NCI-H1105 treated with DMSO at 0.1 percent for 48 hours (cell line): ENCODE data around the gene FAM177B.

ENCODE experiments used
- DNase-seq: peaks from one replicate; lab custom pipeline; 2025; lab: John Stamatoyannopoulos, UW

Gene FAM177B

DNA sequence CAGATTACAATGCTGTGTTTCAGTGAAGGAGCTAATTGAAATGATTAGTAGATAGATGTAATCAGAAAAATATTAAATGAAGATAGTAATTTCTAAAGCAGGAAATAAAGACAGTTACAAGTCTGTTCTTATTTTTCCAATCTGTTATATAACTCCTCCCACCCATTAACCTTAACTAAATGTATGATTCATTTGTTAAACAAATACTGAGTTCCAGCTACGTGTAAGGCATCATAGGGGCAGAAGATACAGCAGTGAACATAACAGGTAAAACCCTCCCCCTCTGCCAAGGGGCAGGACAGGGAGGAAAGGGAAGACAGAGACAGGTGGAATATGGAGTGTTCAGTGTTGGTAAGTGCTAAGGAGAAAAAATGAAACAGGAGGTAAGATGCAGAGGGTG lies at the start of gene FAM177B:
TSS of gene FAM177B (plus strand) at position 231 of the 400 bp plus-strand sequence. CDS start 9,344 bp downstream, outside the sequence.
- no peak for DNase-seq

DNA sequence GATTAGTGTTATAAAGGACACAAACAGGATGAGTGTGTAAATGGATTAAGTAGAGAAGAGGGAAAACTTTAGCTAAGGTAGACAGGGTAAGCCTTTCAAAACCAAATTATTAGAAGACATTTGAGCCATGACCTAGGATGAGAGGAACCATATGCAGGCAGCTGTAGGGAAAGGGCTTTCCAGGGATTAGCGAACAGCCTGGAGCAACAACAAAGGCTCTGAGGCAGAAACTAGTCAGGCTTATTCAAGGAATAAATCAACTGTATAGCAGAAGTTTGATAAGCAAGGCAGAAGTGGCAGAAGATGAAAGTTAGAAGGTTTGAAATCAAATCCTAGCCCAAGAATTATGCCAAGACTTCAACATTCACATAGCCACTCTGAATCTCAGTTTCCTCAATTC lies 46.0 kb upstream of the FAM177B start:
- no peak for DNase-seq

DNA sequence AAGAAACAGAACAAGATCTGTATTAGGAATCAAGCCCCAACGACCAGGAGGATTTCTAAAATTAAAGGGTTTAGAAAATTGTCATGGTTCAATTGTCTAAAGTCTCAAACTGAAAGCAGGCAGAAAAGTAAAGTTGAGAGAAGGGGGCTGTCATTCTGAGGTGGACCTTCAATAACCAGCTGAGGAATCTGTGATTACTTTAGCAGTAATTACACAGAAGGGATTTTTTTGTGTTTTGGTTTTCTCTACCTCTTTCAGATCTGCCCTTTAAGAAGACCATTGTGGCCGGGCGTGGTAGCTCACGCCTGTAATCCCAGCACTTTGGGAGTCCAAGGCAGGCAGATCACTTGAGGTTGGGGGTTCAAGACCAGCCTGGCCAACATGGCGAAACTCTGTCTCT lies 42.1 kb upstream of the FAM177B start:
- DNase-seq, result no peak

DNA sequence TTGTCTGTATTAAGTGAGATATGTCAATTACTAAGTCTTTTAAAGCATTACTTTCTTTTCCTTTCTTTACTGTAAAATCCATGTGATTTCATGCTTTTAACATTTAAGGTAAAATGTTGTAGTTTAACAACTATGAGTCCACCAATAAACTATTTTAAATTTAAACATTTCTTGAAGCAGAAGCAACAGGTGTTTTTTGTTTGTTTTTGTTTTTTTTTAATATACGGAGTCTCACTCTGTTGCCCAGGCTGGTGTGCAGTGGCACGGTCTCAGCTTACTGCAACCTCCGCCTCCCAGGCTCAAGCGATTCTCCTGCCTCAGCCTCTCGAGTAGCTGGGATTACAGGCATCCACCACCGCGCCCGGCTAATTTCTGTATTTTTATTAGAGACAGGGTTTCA lies 40.3 kb upstream of the FAM177B start:
- no peak for DNase-seq

DNA sequence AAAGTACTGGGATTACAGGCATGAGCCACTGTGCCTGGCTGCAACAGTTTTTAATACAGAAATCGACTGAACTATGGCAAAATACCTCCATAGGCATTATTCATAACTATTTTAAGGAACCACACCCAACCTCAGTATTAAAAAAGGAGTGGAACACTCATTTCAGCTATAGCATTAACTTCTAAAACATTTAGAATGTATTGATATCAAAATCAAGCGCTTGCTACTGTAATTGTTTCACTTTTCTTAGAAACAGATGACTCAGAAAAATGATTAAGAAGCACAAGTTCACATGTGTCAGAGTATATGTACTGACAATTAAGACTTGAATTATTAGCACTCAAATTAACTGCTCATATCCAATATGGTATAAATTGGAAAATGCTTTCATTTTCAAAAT lies 39.8 kb upstream of the FAM177B start:
- DNase-seq, result no peak

DNA sequence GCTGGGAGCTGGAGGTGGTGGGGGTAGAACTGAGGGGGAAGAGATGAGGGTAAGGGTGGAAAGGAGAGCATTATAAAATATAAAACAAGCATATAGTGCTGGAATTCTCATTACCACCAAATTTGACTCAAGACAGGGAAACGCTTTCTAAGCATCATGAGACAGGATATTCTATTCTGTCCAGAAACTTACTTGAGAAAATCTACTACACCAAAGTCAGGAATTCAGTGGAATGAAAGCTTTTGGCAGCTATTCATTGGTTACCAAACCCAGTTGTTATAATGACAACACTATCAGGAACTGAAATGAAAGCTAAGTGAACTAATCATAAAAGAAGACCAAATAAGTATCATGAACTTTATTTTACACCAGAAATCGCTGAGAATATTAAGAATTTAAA lies 39.2 kb upstream of the FAM177B start:
- DNase-seq, result no peak

DNA sequence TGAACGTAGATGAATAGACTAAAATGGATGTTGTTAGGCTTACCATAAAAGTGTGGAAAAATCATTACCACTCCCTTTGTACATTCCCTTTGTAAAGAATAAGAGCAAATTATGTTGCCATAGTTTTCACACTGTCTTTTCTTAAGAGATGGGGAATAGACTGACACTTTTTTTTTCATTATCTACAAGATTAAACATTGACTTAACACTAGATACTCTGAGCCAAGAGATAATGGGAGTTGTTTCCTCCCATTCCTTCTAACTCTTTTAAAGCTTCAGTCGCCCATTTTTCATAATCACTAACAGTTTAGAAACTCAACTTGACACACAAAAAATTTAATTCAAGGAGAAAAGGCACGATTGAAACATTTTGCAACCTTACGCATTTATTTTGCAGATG lies 34.8 kb upstream of the FAM177B start:
- DNase-seq, result no peak

DNA sequence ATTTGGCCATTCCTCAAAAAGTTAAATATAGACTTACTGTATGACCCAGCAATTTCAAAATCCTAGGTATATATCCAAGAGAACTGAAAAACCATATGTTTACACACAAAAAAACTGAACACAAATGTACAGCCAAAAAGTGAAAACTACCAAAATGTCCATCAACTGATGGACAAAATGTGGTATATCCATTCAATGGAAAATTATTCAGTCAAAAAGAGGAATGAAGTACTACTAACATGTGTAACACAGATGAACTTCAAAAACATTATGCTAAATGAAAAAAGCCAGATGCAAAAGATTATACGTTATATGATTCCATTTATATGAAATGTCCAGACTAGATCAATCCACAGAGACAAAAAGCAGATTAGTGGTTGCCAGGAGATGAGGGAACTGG lies 32.7 kb upstream of the FAM177B start:
- DNase-seq, result no peak

DNA sequence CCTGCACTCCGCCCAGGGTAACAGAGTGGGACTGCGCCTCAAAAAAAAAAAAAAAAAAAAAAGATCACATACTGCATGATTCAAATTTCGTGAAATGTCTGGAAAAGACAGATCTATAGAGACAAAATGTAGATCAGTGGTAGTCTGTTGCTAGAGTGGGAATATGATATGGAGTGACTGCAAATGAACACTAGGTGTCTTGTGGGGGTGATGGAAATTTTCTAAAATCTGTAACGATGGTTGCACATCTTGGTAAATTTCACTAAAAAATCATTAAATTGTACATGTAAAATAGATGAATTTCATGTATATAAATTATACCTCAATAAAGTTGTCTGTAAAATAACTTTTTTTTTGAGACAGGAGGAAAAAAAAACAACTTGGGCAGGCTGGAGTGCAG lies 30.2 kb upstream of the FAM177B start:
- no peak for DNase-seq

DNA sequence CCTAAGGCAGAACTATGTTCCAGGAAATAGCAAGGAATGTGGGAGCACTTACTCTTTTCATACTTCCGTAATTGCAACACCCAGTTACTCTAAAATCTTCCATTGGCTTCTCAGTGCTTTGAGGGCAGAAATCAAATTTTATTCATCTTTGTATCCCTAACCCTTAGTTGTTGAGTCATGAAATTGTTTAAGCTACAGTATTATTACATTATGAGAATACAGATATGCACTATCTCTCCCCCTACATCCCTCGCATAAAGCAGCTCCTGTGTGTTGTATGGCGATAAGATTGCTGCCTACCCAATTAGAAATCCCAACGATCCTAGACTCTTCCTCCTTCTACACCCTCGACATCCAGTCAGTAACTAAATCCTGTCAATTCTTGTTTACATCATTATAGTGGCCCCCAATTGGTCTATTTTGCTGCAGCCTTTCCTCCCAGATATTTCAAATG lies 27.3 kb upstream of the FAM177B start:
- no peak for DNase-seq

DNA sequence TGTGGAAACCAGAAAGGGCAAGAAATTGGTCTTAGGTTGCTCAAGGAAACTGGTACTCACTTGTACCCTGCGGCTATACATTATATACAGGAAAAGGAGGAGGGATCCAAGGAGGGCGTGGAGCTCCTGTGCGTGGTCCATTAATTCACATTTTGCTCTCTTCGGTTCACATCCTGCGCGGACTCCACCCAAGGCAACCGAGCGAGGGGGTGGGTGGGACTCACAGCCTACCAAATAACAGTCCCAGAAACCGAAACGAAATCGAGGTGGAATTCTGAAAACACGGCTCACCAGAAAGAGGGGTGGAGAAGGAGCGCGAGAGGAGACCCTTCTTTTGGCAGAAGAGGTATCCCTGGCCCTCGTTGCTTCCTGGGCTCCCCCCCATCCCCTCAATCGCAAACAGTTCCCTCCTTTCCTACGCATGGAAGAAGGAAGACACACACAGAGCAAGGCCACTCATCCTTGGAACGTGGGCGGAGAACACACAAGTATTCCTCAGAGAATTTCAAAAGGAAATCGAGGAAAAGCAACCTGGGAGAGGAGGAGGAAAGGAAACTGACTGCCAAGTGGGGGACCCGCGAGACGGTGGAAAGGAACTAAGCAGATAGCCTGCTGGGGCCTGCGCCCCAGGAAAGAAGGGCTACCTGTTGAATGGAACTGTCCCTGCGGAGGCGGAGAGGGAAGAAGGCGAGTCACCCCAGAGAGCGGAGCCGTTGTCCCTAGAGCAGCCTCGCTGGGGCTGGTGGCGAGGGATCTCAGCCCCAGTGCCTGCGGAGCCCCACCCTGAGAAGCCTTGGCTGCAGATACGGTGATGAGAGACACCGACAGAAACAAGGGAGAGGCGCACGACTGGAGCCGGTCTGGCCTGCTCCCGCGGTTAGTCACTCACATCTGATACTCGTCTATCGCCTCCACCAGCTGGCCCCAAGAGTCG lies 25.4 kb upstream of the FAM177B start:
- DNase-seq, result peak; percentile 68

DNA sequence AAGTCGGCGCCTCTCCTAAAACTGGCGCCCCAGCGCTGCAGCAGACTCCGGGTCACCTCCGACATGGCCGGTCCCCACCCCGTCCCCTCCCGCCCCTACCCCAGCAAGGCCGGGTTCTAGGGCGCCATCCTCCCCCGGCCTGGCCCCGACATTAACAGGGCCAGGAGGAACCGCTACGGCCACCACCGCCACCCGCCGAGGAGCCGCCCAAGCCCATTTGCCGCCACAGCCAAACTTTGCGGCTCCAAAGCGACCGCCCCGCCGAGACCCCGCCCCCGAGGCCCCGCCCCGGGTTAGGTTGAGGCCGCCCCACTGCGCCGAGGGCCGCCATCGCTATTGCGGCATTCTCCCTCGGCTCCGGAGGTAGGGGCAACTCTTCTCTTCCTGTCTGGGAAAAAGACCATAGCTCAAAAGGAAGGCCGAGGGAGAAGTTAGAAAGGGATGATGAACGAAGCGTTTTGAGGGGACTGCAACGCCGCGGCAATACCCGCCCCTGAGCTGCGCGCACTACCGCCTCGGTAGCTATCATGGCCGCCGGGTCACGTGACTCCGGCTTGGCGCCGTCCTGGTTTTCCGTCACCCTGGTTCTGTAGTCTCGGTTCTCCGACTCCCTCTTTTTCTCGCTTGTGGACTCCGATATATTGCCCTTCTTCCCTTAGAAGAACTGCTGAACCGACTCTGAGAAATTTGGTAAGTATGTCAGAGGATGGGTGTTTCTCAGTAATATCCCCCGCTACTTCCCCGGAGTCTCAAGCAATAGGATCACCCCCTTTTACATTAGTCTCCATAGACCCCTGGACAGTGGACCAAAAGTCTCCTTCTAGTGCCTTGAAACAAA lies 24.5 kb upstream of the FAM177B start, which contains the start of the genes AIDA and BROX:
TSS of gene AIDA (minus strand) at position 239 of the 838 bp plus-strand sequence. CDS start at position 65, 174 bp downstream.
TSS of gene BROX (plus strand) at position 312 of the 838 bp plus-strand sequence. CDS start 3,136 bp downstream, outside the sequence.
- peak; percentile 89 for DNase-seq

DNA sequence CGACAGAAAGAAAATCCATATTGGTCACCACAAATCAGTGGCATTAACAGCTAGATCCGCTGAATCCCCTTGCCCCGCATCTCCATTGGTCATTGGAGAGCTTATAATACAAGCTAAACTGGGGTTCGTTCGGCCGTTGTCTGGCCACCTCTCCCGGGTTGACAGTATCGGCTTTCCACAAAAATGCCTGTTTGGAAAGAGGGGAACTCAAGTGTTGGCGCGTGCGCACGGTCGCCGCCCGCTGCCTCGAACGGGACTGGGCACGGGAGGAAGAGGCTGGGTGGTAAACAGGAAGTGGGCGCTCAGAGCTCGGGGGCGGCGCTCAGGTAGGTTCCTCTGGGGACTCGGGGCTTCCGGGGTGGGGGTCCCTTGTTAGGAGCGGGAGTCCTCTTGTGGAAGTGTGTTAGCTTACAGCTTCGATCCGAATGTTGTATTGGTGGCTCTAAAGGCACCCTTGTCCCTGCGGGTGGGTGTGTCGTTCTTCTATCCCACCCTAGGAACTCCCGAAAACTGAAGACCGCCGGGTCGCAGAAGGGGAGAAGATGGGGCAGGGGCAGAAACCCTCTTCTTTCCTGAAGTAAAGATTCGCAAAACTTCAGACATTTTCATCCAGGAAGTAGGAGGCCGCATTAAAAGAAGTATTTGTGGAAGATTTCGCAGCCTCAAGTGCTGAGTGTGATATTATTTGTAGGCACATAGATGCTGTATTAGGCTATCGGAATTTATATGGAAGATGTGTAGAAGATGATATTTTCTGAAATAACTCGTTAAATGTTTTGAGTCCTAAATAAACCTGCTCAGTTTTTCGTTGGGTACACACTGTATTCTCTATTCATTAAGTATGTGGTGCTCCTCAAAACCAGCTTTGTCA lies 23.7 kb upstream of the FAM177B start:
- peak; percentile 97 for DNase-seq

DNA sequence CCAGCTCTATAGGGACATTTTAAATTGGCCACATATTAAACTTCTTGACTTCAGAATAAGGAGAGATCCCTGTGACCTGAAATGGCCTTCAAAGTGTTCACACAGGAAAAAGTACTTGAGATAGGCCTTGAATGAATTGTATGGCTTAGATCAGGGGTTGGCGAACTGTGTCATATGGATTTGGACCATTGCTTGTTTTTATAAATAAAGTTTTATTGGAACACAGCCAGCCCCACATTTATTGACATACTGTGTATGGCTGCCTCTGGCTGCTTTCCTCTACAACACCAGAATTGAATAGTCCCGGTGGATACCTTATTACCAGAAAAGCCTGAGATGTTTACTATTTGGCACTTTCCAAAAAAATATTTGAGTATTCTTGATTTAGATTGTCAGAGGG lies 20.6 kb upstream of the FAM177B start:
- no peak for DNase-seq

DNA sequence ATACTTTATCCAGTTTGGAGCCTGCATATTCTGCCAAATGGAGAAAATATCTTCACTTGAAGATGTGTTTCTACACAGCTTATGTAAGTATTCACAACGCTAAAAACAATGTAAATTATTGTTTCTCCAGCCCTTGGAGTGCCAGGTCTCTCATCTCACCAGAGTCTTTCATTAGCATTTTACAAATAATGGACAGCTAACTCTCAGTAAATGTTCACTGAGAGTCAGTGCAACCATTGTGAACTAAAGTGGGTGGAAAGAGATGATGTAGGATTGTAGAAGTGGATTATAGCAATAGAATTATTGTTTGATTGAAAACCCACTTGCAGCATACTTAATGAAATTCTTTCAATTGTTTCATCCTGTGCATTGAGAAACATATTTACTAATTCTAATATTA lies 8.3 kb upstream of the FAM177B start:
- no peak for DNase-seq

DNA sequence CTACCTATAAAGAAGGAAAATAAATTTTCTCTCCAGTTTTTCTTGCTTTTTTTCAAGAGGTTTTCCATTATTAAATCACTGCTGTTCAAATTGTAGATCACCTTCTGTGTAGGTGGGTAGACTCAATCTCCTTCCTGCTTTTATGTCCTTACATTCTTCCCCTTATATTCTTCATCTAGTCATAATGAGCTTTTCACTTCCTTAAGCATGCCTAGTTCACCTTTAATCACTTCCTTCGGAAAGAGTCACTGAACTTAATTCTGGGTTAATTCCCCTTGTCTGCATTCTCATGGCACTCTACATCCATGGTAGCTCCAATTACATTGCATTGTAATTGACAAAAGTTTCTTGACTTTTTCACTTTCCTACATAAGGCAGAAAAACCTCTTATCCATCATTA lies 6.1 kb upstream of the FAM177B start:
- DNase-seq, result no peak

DNA sequence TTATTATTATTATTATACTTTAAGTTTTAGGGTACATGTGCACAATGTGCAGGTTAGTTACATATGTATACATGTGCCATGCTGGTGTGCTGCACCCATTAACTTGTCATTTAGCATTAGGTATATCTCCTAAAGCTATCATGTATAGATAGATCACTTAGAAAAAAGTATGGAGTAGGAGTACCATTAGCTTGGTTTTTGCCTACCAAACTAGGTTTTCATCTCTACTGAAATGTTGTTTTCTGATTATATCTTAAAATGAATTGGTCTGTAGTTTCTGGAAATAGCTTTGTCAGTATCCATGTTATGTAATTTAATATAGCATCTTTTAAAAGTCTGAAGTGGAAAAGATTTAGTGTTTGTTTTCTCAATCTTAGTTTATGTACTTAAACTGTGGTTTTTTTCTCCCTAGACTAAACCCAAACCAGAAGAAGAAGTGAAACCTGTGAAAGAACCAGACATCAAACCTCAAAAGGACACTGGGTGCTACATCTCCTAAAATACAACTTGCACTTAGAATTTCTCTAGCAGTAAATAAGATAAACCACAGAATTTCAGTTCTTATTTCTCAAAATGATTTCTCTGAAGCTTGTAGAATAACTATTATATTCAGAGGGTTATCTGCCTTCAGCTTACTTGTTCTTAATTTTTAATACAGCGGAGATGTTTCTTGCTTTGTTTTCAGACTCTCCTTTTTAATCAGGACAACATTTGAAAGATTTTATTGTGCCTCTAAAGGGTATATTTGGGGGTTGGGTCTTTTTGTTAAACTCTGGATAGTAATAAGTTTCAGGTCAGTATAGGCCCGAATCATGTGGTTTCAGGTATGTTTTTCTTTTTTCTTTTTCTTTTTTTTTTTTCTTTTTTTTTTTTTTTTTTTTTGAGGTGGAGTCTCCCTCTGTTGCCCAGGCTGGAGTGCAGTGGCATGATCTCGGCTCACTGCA lies 4.5 kb upstream of the FAM177B start:
- DNase-seq, result no peak

DNA sequence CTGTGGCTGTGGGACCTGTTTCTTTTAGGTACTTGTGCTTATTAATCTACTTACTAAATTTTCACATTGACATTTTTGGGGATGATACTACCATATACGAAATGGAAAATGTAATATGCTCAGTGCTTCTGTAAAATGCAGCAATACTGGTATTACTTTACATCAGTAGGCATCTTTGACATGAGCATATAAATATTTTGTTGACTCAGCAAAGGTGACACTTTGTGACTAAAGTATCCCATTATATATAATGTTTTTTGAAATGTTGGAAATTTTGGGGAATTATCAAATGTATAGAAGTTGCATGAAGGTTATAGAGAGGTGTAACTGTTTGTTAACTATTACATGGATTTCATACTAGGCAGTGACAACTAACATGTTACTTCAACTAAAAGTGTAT lies 2.3 kb upstream of the FAM177B start:
- DNase-seq, result no peak

DNA sequence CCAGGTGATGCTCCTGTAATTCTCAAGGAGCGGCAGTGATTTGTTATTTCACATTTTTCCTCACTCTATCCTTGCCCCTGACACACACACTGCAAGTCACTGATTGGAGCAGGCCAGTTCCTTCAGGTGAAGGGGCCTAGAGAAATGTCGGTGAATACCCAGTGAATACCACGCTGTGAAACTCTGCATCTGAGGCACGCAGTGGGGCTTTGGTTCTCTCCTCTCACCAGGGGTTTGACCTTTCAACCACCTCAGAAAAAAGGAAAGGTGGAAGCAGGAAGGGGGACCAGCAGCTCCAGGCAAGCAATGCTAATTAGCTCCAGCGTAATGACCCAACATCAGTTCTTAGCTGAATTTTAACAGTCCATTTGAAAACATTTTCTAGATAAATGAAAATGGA lies 532 bp upstream of the FAM177B start:
- DNase-seq, result no peak

DNA sequence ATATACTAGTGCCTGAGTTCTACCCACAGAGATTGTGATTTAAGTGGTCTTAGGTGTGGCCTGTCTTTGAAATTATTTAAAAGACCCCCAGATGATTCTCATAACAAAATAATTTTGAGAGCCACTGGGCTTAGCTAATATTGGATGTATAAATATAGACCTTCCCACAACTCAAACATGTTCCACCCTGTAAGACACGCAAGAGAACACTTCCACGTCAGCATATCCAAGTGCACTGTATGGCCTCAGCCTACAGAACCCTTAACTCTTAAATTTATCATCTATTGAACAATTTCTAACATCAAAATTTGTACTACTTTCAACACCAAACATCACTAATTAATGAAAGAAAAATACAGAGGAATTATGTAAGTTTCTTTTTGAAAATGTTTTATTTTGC lies 2.5 kb downstream of the FAM177B start:
- no peak for DNase-seq

DNA sequence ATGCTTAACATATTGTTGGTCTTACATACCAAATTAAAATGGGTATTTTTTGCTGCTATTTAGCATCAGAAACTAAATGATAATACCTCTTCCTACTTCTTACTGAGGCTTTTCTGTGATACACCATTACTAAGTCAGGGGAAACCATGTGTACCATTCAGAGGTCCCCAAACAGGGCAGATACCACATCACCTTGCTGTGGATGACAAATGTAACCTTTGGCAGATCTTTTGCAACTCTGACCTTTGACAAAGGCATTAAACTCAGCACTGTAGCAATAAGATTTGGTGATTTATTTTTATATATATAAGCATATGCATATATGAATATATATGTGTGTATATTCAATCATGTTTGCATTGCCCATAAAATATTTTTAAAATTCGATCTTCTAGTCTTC lies 2.9 kb downstream of the FAM177B start:
- no peak for DNase-seq
